ENCODE data around the gene ZIC4. TPM values are rescaled to one million over a fixed set of nuclear protein-coding genes. Genes with fewer than 3 reads are reported as not detected.
A peak's percentile ranks its signal among the peaks of the same experiment; 100 is the strongest.

ZIC4 gene
- total RNA-seq, 1 experiment from 2014 or later = 0.84 TPM

GRCh38 chr3:147418371-147418781 is 12.0 kb upstream of the ZIC4 start:
- no peak for DNase-seq (ENCODE audit: low read depth)

GRCh38 chr3:147417551-147418295 is 11.4 kb upstream of the ZIC4 start:
- DNase-seq (ENCODE audit: low read depth) = no peak

- DNase-seq (ENCODE audit: low read depth) = no peak
These were observed 10.6 kb upstream of the ZIC4 start for GRCh38 chr3:147416931-147417330.

GRCh38 chr3:147415874-147416273 is 9.5 kb upstream of the ZIC4 start:
- DNase-seq (ENCODE audit: low read depth) = no peak

GRCh38 chr3:147415286-147415685 is 8.9 kb upstream of the ZIC4 start:
- DNase-seq (ENCODE audit: low read depth) = no peak

GRCh38 chr3:147414390-147415138 is 8.2 kb upstream of the ZIC4 start:
- DNase-seq (ENCODE audit: low read depth) = no peak

GRCh38 chr3:147413686-147414389 is 7.5 kb upstream of the ZIC4 start:
- no peak for DNase-seq (ENCODE audit: low read depth)

GRCh38 chr3:147412917-147413685 is 6.8 kb upstream of the ZIC4 start:
- no peak for DNase-seq (ENCODE audit: low read depth)

GRCh38 chr3:147412261-147412916 is 6.0 kb upstream of the ZIC4 start:
- no peak for DNase-seq (ENCODE audit: low read depth)

GRCh38 chr3:147411815-147412241 is 5.5 kb upstream of the ZIC4 start:
- no peak for DNase-seq (ENCODE audit: low read depth)

GRCh38 chr3:147411238-147411814 is 5.0 kb upstream of the ZIC4 start:
- no peak for DNase-seq (ENCODE audit: low read depth)

GRCh38 chr3:147410526-147411237 is 4.3 kb upstream of the ZIC4 start:
- no peak for DNase-seq (ENCODE audit: low read depth)

- DNase-seq (ENCODE audit: low read depth) = no peak
These were observed 3.8 kb upstream of the ZIC4 start for GRCh38 chr3:147410116-147410525.

- peak; percentile 87 for DNase-seq (ENCODE audit: low read depth)
These were observed 3.1 kb upstream of the ZIC4 start, which contains the start of gene ZIC1 for GRCh38 chr3:147409143-147410115. Gene ZIC1 (plus strand): TSS chr3:147409365. CDS start chr3:147410113, 748 bp downstream.

GRCh38 chr3:147408188-147409100 is 2.1 kb upstream of the ZIC4 start:
- DNase-seq (ENCODE audit: low read depth) = no peak

GRCh38 chr3:147407498-147408187 is 1.3 kb upstream of the ZIC4 start:
- no peak for DNase-seq (ENCODE audit: low read depth)

- no peak for DNase-seq (ENCODE audit: low read depth)
These were observed 763 bp upstream of the ZIC4 start for GRCh38 chr3:147407114-147407497.
